ENCODE data around the gene TBL3. TPM values are rescaled to one million over a fixed set of nuclear protein-coding genes. Genes with fewer than 3 reads are reported as not detected.

Gene TBL3
- total and polyA plus RNA-seq, 9 of the 15 experiments (the other 6 are each of a cell fraction or from before 2014, with no cell fraction given): 0.97 to 117 (median 24.5) TPM

GRCh38 chr16:2023092-2024031 is 51.5 kb downstream of the TBL3 start (continued):
- TF ChIP-seq ATF6 (CRISPR knock-in tag; IDR thresholded peaks at IDR 0.05) (no peak), MLLT1 (IDR thresholded peaks at IDR 0.05) (no peak), PHB2 (IDR thresholded peaks at IDR 0.05; ENCODE audit: low read depth) (no peak), AFF1 (IDR thresholded peaks at IDR 0.05; ENCODE audit: low read depth in 1 of 2, partially characterized antibody in 2 of 2) (no peak), HMGXB4 (CRISPR knock-in tag; IDR thresholded peaks at IDR 0.05) (no peak; the same call in 1 of the 2 replicates), ZBTB17 (CRISPR knock-in tag; IDR thresholded peaks at IDR 0.05) (no peak), E4F1 (CRISPR knock-in tag; IDR thresholded peaks at IDR 0.05; ENCODE audit: borderline replicate concordance) (no peak), USF2 (CRISPR knock-in tag; IDR thresholded peaks at IDR 0.05) (no peak)
